WERI-Rb-1 (cell line): Measurements from ENCODE around the gene EPHA4.

Experiments
- DNase-seq: peaks from one replicate; pipeline ENCODE4 v3.0.0-alpha.2; 2020
- H3K27ac ChIP-seq: fragments of 250-450 bp; sonication (Bioruptor Pico); 2 replicates; pipeline ENCODE4 v1.5.1; 2020; ENCODE audit warnings: mild to moderate bottlenecking, moderate library complexity
- H3K27me3 ChIP-seq: fragments of 250-450 bp; sonication (Bioruptor Pico); 2 replicates; pipeline ENCODE4 v1.5.1; 2021; ENCODE audit warnings: mild to moderate bottlenecking, low read depth, moderate library complexity; ENCODE audit not compliant: insufficient read depth, severe bottlenecking
- H3K36me3 ChIP-seq: fragments of 250-450 bp; sonication (Bioruptor Pico); 2 replicates; pipeline ENCODE4 v1.5.1; 2020; ENCODE audit warnings: mild to moderate bottlenecking, moderate library complexity
- H3K4me3 ChIP-seq: 2 replicates; pipeline ENCODE4 v1.5.1; 2011; ENCODE audit warnings: low read depth, mild to moderate bottlenecking, control low read depth, low read length
- H3K9me3 ChIP-seq: fragments of 250-450 bp; sonication (Bioruptor Pico); 2 replicates; pipeline ENCODE4 v1.5.1; 2021; ENCODE audit warnings: mild to moderate bottlenecking, moderate library complexity; ENCODE audit not compliant: severe bottlenecking
- TF ChIP-seq, protein P1 (sequence below): IDR thresholded peaks from 2 replicates; pipeline ENCODE4 v1.5.1; 2011; ENCODE audit warnings: low read depth, mild to moderate bottlenecking, control low read depth, inconsistent platforms, low read length

Gene EPHA4

GRCh38 chr2:221463241-221463896, 108.7 kb downstream of the EPHA4 start:
- no peak for DNase-seq
- no peak overlapping the region for H3K27ac ChIP-seq
- H3K27me3 ChIP-seq = no peaks in the 10 kb centered on the region
- no peaks in the 10 kb centered on the region for H3K9me3 ChIP-seq
- H3K36me3 ChIP-seq = no peaks in the 10 kb centered on the region
- TF ChIP-seq, protein P1, sequence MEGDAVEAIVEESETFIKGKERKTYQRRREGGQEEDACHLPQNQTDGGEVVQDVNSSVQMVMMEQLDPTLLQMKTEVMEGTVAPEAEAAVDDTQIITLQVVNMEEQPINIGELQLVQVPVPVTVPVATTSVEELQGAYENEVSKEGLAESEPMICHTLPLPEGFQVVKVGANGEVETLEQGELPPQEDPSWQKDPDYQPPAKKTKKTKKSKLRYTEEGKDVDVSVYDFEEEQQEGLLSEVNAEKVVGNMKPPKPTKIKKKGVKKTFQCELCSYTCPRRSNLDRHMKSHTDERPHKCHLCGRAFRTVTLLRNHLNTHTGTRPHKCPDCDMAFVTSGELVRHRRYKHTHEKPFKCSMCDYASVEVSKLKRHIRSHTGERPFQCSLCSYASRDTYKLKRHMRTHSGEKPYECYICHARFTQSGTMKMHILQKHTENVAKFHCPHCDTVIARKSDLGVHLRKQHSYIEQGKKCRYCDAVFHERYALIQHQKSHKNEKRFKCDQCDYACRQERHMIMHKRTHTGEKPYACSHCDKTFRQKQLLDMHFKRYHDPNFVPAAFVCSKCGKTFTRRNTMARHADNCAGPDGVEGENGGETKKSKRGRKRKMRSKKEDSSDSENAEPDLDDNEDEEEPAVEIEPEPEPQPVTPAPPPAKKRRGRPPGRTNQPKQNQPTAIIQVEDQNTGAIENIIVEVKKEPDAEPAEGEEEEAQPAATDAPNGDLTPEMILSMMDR = no peak
- H3K4me3 ChIP-seq = no peak overlapping the region

DNA sequence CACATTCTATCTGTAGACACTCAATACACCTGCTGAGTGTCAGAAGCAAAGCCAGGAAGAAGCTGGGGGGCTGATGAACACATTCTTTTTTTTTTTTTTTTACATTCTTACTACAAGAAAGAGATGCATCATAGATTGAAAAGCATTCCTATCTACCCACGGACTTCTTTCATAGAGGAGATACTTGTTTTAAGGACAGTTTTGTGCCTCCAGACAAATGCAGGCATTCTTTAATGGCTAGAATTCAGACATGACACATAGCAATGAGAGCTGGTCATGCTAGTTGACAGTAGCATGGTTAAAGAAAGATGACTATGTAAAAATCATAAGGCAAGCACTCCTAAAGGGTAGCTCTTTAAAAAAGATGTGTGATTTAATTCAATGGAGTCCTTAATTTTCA, 110.2 kb downstream of the EPHA4 start:
- H3K27ac ChIP-seq = no peak overlapping the region
- TF ChIP-seq, protein P1 = no peak
- H3K9me3 ChIP-seq = no peaks in the 10 kb centered on the region
- H3K36me3 ChIP-seq = no peaks in the 10 kb centered on the region
- DNase-seq = no peak
- H3K4me3 ChIP-seq = no peak overlapping the region
- no peaks in the 10 kb centered on the region for H3K27me3 ChIP-seq

- H3K36me3 ChIP-seq = no peaks in the 10 kb centered on the region
- no peaks in the 10 kb centered on the region for H3K27me3 ChIP-seq
- H3K9me3 ChIP-seq = no peaks in the 10 kb centered on the region
- DNase-seq = no peak
- TF ChIP-seq, protein P1 = no peak
- no peak overlapping the region for H3K4me3 ChIP-seq
- no peak overlapping the region for H3K27ac ChIP-seq
Measured at GRCh38 chr2:221460136-221460535, 112.0 kb downstream of the EPHA4 start.

- H3K27ac ChIP-seq = no peak overlapping the region
- H3K27me3 ChIP-seq = no peaks in the 10 kb centered on the region
- H3K9me3 ChIP-seq = no peaks in the 10 kb centered on the region
- H3K36me3 ChIP-seq = no peaks in the 10 kb centered on the region
- TF ChIP-seq, protein P1 = no peak
- no peak overlapping the region for H3K4me3 ChIP-seq
- no peak for DNase-seq
Measured at GRCh38 chr2:221458578-221458977, 113.5 kb downstream of the EPHA4 start.

DNA sequence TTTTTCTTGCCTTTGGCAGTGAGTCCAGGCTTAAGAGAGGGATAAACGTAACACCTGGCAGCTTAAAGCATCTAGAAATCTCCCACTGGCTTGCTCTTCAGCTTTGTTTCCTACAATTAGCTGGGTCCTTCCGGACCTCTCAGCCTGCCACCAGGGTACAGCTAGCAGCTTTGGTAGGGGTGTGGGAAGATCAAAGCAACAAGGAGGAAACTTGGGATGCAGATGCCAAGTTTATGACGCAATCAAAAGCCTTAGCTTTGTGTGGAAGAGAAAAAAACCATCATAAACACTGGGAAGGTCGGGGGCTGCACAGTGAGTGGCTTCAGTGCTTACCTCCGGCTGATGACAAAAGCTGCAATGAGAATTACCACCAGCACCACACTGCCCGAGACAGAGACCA, 116.9 kb downstream of the EPHA4 start:
- Histone ChIP-seq H3K36me3 (no peaks in the 10 kb centered on the region), H3K27me3 (no peaks in the 10 kb centered on the region), H3K27ac (no peak overlapping the region), H3K4me3 (peak overlapping the region; percentile 5), H3K9me3 (no peaks in the 10 kb centered on the region)
- DNase-seq = peak; percentile 33
- TF ChIP-seq, protein P1 = no peak
